Loucy (cell line): ENCODE results near the gene CCDC142.

Experiments used
- CTCF ChIP-seq: fragments of 200-600 bp; sonication (generic); conservative IDR thresholded peaks from 2 replicates; pipeline ENCODE4 v1.5.1; 2014; ENCODE audit warnings: mild to moderate bottlenecking, antibody characterized with exemption, low read length
- EZH2phosphoT487 ChIP-seq: fragments of 200-600 bp; IDR thresholded peaks from 2 replicates; pipeline ENCODE4 v1.6.1; 2018; ENCODE audit warnings: antibody characterized with exemption, mild to moderate bottlenecking, moderate library complexity, borderline replicate concordance

- TF ChIP-seq CTCF, result no peak
- no peak for TF ChIP-seq EZH2phosphoT487
Observed at GRCh38 chr2:74457549-74458131, 25.2 kb downstream of the CCDC142 start.
